Stimulated activated CD4-positive, alpha-beta T cell treated with anti-CD3 and anti-CD28 coated beads, Interleukin-4, amount 100 ng/mL, for 24 hours (primary cell): ENCODE results near the gene SH3GL2.
A peak's percentile ranks its signal among the peaks of the same experiment; 100 is the strongest.
"Not testable (repeated sequence)": the region's sequence is repeated elsewhere in the genome, so short reads cannot be mapped to it uniquely, and the experiment has no call there.

Experiments used
- DNase-seq: peaks from one replicate; pipeline ENCODE4 v3.0.0-alpha.2; 2020

SH3GL2 gene

GRCh38 chr9:17760250-17760649 is 181.4 kb downstream of the SH3GL2 start:
- no peak for DNase-seq

- no peak for DNase-seq
These were observed 183.3 kb downstream of the SH3GL2 start for GRCh38 chr9:17761984-17762676.

GRCh38 chr9:17764306-17764705 is 185.4 kb downstream of the SH3GL2 start:
- no peak for DNase-seq

DNA sequence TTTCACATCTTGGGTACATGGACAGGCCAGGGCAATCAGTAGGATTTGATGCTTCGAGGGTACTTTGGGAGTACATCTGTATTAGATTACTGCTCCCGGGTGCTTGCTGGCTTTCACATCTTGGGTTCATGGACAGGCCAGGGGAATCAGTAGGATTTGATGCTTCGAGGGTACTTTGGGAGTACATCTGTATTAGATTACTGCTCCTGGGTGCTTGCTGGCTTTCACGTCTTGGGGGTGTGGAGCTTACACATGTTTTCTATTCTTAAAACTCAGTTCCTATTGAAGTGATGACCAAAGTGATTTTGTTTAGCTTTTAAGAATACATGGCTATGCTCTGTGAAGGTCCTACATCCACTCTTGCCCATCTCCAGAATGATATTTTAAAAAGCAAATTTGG is 186.3 kb downstream of the SH3GL2 start:
- DNase-seq, result not testable (repeated sequence)

DNA sequence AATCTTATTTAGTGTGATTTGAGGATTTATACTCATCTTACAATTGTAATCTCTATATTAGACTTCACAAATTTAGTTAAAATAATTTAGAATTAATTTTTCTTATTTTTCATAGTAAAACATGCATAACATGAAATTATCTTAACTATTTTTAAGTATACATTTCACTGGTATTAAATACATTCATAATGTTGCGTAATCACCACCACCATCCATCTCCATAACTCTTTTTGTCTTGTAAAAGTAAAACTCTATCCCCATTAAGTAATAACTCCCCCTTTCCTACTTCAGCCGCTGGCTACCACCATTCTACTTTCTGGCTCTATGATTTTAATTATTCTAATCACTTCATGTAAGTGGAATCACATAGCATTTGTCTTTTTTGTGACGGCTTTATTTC is 193.4 kb downstream of the SH3GL2 start:
- DNase-seq, result no peak

GRCh38 chr9:17775656-17776055 is 196.8 kb downstream of the SH3GL2 start:
- no peak for DNase-seq

- no peak for DNase-seq
These were observed 197.9 kb downstream of the SH3GL2 start for GRCh38 chr9:17776735-17777134.

DNA sequence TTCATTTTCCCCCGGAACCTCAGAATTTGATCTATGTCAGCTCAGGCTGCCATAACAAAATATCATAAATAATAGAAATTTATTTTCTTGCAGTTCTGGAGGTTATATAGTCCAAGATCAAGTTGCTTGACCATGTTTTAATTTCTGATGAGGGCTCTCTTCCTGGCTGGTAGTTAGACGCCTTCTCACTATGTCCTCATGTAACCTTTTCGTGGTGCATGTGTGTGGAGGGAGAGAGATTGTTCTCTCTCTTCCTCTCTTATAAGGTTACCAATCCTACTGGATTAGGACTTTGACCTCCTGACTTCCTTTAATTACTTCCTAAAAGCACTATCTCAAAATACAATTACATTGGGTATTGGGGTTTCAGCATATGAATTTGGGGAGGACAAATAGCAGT is 198.6 kb downstream of the SH3GL2 start:
- no peak for DNase-seq

- DNase-seq, result no peak
These were observed 203.7 kb downstream of the SH3GL2 start for GRCh38 chr9:17782430-17783149.

- DNase-seq, result no peak
These were observed 204.4 kb downstream of the SH3GL2 start for GRCh38 chr9:17783227-17783626.

GRCh38 chr9:17789316-17789715 is 210.4 kb downstream of the SH3GL2 start:
- no peak for DNase-seq

DNA sequence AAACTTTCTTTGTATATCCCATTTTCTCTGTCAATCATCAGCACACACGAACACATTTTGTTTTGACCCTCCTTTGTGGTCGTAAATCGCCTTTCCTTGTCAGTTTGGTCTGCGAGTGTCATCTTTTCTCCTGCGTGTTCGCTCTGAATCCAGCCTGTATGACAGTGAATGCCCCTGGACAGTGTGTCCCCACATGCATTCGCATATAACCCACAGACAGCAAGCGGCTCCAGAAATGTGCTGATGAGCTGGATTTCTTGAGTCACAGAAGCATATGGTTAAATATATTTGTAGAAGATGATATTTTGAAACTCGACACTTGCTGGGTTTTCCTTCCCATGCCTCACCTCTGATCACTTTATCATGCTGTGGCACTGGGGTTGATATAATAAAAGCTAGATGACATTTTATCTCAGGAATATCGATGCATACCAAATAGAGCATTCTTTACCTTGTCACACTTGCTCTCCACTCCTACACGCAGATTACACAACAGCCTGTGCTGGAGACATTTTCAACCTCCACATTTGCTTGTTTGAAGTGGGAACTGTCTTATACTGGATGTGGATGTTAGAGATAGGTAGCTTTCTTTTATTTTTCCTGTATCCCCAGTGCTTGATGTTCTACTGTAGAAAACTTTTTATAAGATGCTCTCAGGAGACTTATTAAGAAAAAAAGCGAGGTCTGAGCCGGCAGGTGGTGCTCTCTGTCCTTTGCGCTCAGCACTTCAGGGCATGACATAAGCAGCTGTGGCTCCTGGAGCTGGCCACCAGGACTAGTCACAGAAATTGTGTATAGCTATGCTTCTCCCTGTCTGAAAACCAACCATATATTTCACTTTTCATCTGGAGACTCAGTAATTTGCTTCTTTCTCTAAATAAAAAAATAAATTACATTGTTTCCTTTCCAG is 215.1 kb downstream of the SH3GL2 start:
- DNase-seq, result no peak

GRCh38 chr9:17795744-17796143 is 216.9 kb downstream of the SH3GL2 start:
- no peak for DNase-seq

- DNase-seq, result no peak
These were observed 220.5 kb downstream of the SH3GL2 start for GRCh38 chr9:17799369-17799768.

GRCh38 chr9:17800418-17800817 is 221.6 kb downstream of the SH3GL2 start:
- DNase-seq, result no peak

DNA sequence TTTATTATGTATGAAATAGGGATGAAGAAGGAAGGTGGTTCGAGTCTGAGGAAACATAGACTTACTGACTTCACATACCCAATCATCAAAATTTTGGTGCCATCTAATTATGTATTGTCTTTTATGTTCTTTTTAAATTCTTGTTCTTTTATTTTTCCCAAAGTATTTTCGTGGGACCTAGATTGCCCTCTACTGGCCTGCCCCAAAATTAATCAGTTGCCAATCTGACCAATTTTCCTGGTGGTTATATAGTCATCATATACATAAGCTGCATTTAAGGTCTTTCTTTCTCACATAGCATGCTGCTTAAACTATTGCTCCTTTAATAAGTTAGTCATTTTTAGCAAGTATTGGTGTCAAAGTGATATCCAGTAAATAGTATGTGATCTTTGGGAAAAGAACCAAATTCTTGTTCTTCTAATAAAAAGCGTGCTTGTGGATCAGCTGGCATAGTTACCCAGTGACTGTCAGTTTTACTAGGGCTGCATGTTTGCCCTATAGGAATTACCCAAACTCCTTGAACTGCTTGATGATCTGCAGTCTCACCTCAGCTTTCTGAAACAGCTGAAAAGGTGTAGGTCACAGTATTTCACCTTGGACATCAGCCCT is 223.5 kb downstream of the SH3GL2 start:
- DNase-seq, result no peak

GRCh38 chr9:17807613-17808282 is 228.9 kb downstream of the SH3GL2 start:
- DNase-seq, result no peak

- DNase-seq, result no peak
These were observed 231.5 kb downstream of the SH3GL2 start for GRCh38 chr9:17810317-17810716.

DNA sequence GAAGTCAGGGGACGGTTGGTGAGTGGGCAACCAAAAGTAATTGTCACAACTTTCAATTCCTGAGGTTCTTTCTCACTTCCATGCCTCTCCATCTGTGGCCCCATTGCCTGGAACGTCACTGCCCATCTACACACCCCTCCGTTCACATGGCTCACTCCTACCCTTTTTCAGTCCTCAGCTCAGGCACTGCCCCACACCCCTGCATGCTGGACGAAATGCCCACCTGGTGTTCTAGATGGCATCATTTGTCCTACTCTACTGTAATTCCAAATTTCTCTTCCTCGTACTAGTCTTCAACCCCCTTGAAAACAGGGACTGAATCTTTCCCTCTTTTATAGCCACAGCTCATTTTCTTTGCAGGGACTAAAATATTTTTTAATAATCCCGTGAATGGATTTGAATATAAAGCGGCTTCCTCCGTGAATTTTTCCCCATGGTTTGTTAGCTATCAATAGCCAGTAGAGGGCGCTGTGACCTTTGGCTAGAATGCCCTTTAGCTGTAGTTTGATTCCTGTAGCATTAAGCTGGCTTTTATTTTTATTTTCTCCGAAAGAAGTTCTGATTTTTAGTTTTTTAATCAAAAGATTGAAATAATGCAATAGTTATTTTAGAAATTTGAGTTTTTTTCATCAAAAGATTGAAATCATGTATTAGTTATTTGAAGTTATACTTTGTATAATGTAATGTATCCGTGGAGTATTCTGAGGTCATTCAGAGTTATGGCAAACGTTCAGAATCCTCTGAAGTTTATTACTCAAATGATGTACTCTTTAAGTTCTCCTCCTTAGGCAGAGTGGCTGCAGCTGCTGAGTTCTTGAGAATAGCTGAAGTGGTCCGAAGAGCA is 232.1 kb downstream of the SH3GL2 start:
- peak; percentile 24 for DNase-seq

- no peak for DNase-seq
These were observed 234.9 kb downstream of the SH3GL2 start for GRCh38 chr9:17813798-17814197.

DNA sequence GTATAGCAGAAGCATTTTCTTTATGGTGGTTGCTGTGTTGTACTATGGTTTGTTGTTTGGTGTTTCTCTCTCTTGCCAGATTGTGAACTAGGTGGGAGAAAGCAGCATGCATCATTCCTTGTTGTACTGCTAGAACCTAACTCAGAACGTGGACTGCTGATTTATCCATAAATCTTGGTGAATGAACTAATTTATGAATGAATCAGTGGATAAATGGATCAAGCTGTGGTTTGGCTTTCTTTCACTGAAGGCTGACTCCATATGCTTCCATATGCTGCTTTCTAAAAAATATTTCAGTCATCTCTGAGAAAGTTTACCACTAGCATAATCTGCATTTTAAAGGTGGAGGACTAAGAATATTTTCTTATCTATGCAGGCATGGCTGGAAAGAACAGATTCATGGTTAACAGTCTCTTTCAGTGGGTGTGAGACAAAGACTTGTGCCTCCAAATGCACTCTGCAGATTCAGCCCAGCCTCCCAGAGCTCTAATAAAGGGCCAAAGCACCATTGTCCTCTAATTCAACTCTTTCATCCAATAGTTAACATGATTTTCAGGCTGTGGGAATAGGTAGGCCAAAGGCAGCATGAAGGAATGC is 237.7 kb downstream of the SH3GL2 start:
- no peak for DNase-seq
